Heart right ventricle (tissue), 16 donors: Measurements from ENCODE around the gene PLA2G4B. TPM values are rescaled to one million over a fixed set of nuclear protein-coding genes. Genes with fewer than 3 reads are reported as not detected.

Experiments
- ATAC-seq, 8 donors: fragments of 200-7000 bp; cut with Tn5 transposase; one replicate each; pipeline ENCODE4 v1.9.1; 2020; ENCODE audit warnings: mild to moderate bottlenecking in 8 of 8, moderate library complexity in 8 of 8, moderate number of reproducible peaks in 1 of 8
- DNase-seq, 2 donors: peaks; one replicate each; pipeline ENCODE4 v3.0.0-alpha.2; 2020
- H3K27ac ChIP-seq, 10 donors: fragments of 200-600 bp; sonication (generic) in 2 of 10; one replicate each; pipeline versions ENCODE4 v1.5.0 to v1.8.0; 2020 to 2022; ENCODE audit warnings: mild to moderate bottlenecking in 3 of 10
- H3K27me3 ChIP-seq, 7 donors: fragments of 200-600 bp; one replicate each; pipeline ENCODE4 v1.8.0; 2021 to 2022; ENCODE audit warnings: mild to moderate bottlenecking in 2 of 7
- H3K36me3 ChIP-seq, 9 donors: fragments of 200-600 bp; sonication (generic) in 1 of 9; one replicate each; pipeline versions ENCODE4 v1.5.0 to v1.8.0; 2020 to 2022; ENCODE audit warnings: mild to moderate bottlenecking in 2 of 9
- H3K4me1 ChIP-seq, 9 donors: fragments of 200-600 bp; sonication (generic) in 1 of 9; one replicate each; pipeline versions ENCODE4 v1.5.0 to v1.8.0; 2020 to 2022; ENCODE audit warnings: mild to moderate bottlenecking in 4 of 9
- H3K4me3 ChIP-seq, 10 donors: fragments of 200-600 bp; sonication (generic) in 2 of 10; one replicate each; pipeline versions ENCODE4 v1.5.0 to v1.8.0; 2020 to 2022; ENCODE audit warnings: mild to moderate bottlenecking in 7 of 10, moderate library complexity in 2 of 10
- H3K9me3 ChIP-seq, 11 donors: fragments of 200-600 bp in 10 of 11; sonication (generic) in 2 of 11; one replicate each; pipeline versions ENCODE4 v1.5.0 to v1.8.0; 2013 to 2022; ENCODE audit warnings: mild to moderate bottlenecking in 2 of 11, control low read depth in 1 of 11, moderate library complexity in 1 of 11
- WGBS, 2 donors: extraction: QIAGEN DNeasy Blood & Tissue Kit; methylation state at CpG; one replicate each; pipeline ENCODE4 v1.1.7; 2013; ENCODE audit warnings: inconsistent platforms in 1 of 2; 5-methylcytosine and 5-hydroxymethylcytosine counted together
- intact Hi-C, 10 donors: fragments of 100-400 bp; cut with DNase I; formaldehyde crosslinking; loops; one replicate each; pipeline versions ENCODE4 v1.11.1 to v1.14.2; 2022
- polyA plus RNA-seq, 2 donors: library from polyadenylated mRNA; stranded (reverse); fragments of 200-250 nt; gene quantifications; one replicate each; pipeline ENCODE4 v1.2.3, GENCODE V29; 2013
- total RNA-seq, 10 donors: library from RNA; stranded (reverse); fragmentation: NEBNext Ultra II Directional in 3 of 10; extraction: Animal tissue kit (Norgen Biotek cat#: 25700) in 3 of 10; gene quantifications; one replicate each; pipeline versions ENCODE4 v1.2.1 to v1.2.4, GENCODE V29; 2021 to 2023
- TF ChIP-seq, protein P1 (sequence below), 9 donors: fragments of 200-600 bp; sonication (generic) in 2 of 9; IDR thresholded peaks; one replicate each; pipeline versions ENCODE4 v1.5.0 to v1.8.0; 2021 to 2022; ENCODE audit warnings: antibody characterized with exemption in 9 of 9, mild to moderate bottlenecking in 5 of 9, moderate library complexity in 1 of 9
- donor health status: Arrhythmogenic right ventricular cardiomyopathy.
- donor health status: ischemic (EF 13 %, LVEDD 7.1; RV severe dilation, severe dysfunction).
- donor health status: healthy with polysubstance abuse.
- donor health status: DM: no; HTN: yes; CAD: no.
- donor health status: DM: no; HTN: no; CAD: no.
- donor health status: ischemic (EF 25% LVEDD 6.9; RV normal size, moderate dysfunction).
- donor health status: ischemic (EF 25% LVEDD 5.7; RV mildly dilated, moderate dysfunction).
- donor health status: healthy.
- donor health status: DM: yes; HTN: yes; CAD: no.
- donor health status: Ischemic cardiomyopathy.
- donor health status: ischemic (EF 35%, LVEDD 5.7; RV mildly dilated, moderate dysfunction).
- donor health status: nonischemic (EF 11% LVEDD 7.7; RV severe dilation, severe dysfunction).
- donor health status: DM: yes; HTN: yes; CAD: no.
- donor health status: PGD.
- donor health status: ischemic (EF 29% LVEDD 5.4; RV normal size, mild dysfunction).
- donor health status: nonischemic (EF 23%, LVEDD 6.1; RV moderate dilation, normal function).

PLA2G4B gene
- total and polyA plus RNA-seq, 12 donors: 1.6 to 16.0 (median 3.2) TPM

- Histone ChIP-seq H3K4me1 (no peaks in the 10 kb centered on the region), H3K36me3 (peaks cover 0 to 23% (median 14%) of the 10 kb centered on the region in 9 donors), H3K27me3 (no peaks in the 10 kb centered on the region), H3K9me3 (no peaks in the 10 kb centered on the region), H3K27ac (no peak overlapping the region), H3K4me3 (no peak overlapping the region)
- TF ChIP-seq, protein P1, sequence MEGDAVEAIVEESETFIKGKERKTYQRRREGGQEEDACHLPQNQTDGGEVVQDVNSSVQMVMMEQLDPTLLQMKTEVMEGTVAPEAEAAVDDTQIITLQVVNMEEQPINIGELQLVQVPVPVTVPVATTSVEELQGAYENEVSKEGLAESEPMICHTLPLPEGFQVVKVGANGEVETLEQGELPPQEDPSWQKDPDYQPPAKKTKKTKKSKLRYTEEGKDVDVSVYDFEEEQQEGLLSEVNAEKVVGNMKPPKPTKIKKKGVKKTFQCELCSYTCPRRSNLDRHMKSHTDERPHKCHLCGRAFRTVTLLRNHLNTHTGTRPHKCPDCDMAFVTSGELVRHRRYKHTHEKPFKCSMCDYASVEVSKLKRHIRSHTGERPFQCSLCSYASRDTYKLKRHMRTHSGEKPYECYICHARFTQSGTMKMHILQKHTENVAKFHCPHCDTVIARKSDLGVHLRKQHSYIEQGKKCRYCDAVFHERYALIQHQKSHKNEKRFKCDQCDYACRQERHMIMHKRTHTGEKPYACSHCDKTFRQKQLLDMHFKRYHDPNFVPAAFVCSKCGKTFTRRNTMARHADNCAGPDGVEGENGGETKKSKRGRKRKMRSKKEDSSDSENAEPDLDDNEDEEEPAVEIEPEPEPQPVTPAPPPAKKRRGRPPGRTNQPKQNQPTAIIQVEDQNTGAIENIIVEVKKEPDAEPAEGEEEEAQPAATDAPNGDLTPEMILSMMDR (IDR thresholded peaks at IDR 0.05): no peak
- 85 to 89% methylated on average over 8 of the region's 8 CpGs for WGBS, 2 donors
- intact Hi-C loops: no loop called here
- no peak for DNase-seq
- ATAC-seq: no peak
Observed at GRCh38 chr15:41851755-41852370, 13.2 kb downstream of the PLA2G4B start.

DNA sequence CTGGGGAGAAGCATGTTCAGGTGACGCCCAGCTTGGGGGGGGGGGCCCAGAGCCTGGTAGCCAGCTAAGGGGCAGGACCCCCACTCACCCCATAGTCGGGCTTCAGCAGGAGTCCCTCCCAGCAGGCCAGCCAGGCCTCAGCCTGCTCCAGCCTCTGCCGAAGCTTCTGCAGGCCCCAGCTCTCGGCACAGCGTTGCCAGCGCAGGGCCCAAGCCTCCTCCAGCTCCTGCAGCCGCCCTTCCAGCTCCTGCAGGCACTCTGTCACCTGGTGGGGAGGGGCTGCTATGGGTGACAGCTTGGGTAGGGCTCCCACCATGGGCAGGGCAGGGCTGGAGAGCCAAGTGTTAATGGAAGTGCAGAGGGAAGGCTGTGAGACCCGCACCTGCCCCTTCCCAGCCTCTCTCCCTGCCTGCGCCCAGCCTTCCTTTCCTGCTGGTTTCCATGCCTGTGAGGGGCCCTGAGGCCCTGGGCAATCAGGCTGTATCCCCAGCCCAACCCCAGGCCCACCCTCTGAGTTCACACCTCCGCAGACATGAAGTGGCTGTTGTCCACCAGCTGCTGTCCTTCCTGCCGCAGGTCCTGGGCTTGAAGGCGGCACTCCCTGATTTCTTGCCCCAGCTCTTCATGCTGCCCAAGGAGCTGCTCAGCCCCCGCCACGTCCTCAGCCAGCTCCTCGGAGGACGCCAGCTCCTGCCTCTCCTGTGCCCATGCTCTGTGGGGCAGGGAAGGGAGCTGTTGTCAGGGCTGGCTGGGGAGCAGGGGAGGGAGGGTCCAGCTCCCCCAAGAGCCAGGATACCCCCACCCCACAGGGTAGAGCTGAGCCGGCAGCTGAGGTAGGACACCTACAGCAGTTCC is 14.3 kb downstream of the PLA2G4B start:
- ATAC-seq (no peak), DNase-seq (no peak)
- TF ChIP-seq, protein P1 (IDR thresholded peaks at IDR 0.05): no peak
- WGBS, 2 donors: 81 to 83% methylated on average over 17 of the region's 17 CpGs
- no peak overlapping the region for H3K4me3 ChIP-seq
- no peaks in the 10 kb centered on the region for H3K4me1 ChIP-seq
- no peak overlapping the region for H3K27ac ChIP-seq
- H3K27me3 ChIP-seq: no peaks in the 10 kb centered on the region
- intact Hi-C loops: no loop called here
- H3K36me3 ChIP-seq: peaks cover 0 to 12% (median 4%) of the 10 kb centered on the region in 9 donors
- H3K9me3 ChIP-seq: no peaks in the 10 kb centered on the region

DNA sequence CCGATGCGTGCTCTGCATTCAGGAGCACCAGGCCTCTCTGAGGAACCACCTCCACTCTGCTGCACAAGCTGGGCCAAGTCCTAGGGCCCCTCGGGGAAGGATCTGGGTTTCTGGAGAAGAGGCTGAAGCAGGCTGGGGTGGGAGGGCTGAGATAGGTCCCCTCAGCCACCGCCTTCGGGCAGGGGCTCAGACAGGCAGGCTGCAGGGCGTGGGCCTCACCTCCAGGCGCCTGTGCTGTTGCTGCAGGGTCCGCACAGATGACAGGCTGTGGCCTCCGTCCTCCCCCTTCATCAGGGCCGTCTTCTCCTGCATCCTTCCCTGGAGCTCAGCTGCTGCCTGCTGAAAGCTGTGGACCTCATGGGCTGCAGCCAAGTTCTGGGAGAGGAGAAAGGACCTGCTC is 15.2 kb downstream of the PLA2G4B start:
- TF ChIP-seq, protein P1 (IDR thresholded peaks at IDR 0.05): no peak
- H3K4me1 ChIP-seq: no peaks in the 10 kb centered on the region
- H3K36me3 ChIP-seq: peaks cover 0 to 3% (median 0%) of the 10 kb centered on the region in 9 donors
- H3K9me3 ChIP-seq: no peaks in the 10 kb centered on the region
- H3K4me3 ChIP-seq: no peak overlapping the region
- H3K27ac ChIP-seq: no peak overlapping the region
- intact Hi-C loops: no loop called here
- WGBS, 2 donors: 80 to 81% methylated on average over 10 of the region's 10 CpGs
- DNase-seq (no peak), ATAC-seq (no peak)
- no peaks in the 10 kb centered on the region for H3K27me3 ChIP-seq

- Histone ChIP-seq H3K4me1 (no peaks in the 10 kb centered on the region), H3K27ac (no peak overlapping the region), H3K4me3 (no peak overlapping the region), H3K36me3 (no peaks in the 10 kb centered on the region), H3K9me3 (no peaks in the 10 kb centered on the region), H3K27me3 (no peaks in the 10 kb centered on the region)
- TF ChIP-seq, protein P1 (IDR thresholded peaks at IDR 0.05): no peak
- ATAC-seq (no peak), DNase-seq (no peak)
- intact Hi-C loops: no loop called here
- 94% methylated on average over 9 of the region's 9 CpGs for WGBS, 2 donors
Observed at GRCh38 chr15:41854443-41854842, 15.8 kb downstream of the PLA2G4B start.
